ENCODE results near the gene PIP5K1B. TPM values are rescaled to one million over a fixed set of nuclear protein-coding genes. Genes with fewer than 3 reads are reported as not detected.
A peak's percentile ranks its signal among the peaks of the same experiment; 100 is the strongest.

Gene PIP5K1B
- total and polyA plus RNA-seq, 10 of the 15 experiments (the other 5 are each of a cell fraction or from before 2014, with no cell fraction given) = 6.8 to 16.3 (median 10.6) TPM

GRCh38 chr9:68981789-68982188, 276.7 kb downstream of the PIP5K1B start (continued):
- no peak for TF ChIP-seq ZBTB11 (CRISPR knock-in tag; IDR thresholded peaks at IDR 0.05)
- TF ChIP-seq E2F8 (IDR thresholded peaks at IDR 0.05; ENCODE audit: low read depth, partially characterized antibody) = no peak
- TF ChIP-seq IRF4 (IDR thresholded peaks at IDR 0.05; ENCODE audit: low read depth, low read length) = no peak
- TF ChIP-seq YBX1 (IDR thresholded peaks at IDR 0.05) = no peak
- TF ChIP-seq MAX (IDR thresholded peaks at IDR 0.05; ENCODE audit: low read depth, low read length) = no peak
- TF ChIP-seq FOXM1 (IDR thresholded peaks at IDR 0.05; ENCODE audit: low read depth, low read length) = 0 out of 2 replicates have a peak, but pooled peaks have one; percentile 74
- TF ChIP-seq ATF3 (IDR thresholded peaks at IDR 0.05; ENCODE audit: borderline replicate concordance, extremely low read depth, low read depth, low read length) = no peak
- no peak for TF ChIP-seq SREBF1 (IDR thresholded peaks at IDR 0.05; ENCODE audit: low read length)
- peak; percentile 62; the same call in 1 of the 2 replicates for TF ChIP-seq ATF2 (IDR thresholded peaks at IDR 0.05; ENCODE audit: low read length)
- TF ChIP-seq ELK1 (IDR thresholded peaks at IDR 0.05; ENCODE audit: low read depth, low read length) = no peak
- TF ChIP-seq RELA (IDR thresholded peaks at IDR 0.05; ENCODE audit: borderline replicate concordance, partially characterized antibody) = no peak
- no peak for TF ChIP-seq TCF7 (IDR thresholded peaks at IDR 0.05; ENCODE audit: borderline replicate concordance)
- TF ChIP-seq BCL3 (IDR thresholded peaks at IDR 0.05; ENCODE audit: borderline replicate concordance, insufficient read depth, low read depth, low read length, poor library complexity, severe bottlenecking) = no peak
- TF ChIP-seq NKRF (conservative IDR thresholded peaks at IDR 0.05) = no peak
- no peak for TF ChIP-seq RCOR1 (conservative IDR thresholded peaks at IDR 0.05; ENCODE audit: low read depth, low read length)
- no peak for TF ChIP-seq TARDBP (IDR thresholded peaks at IDR 0.05; ENCODE audit: borderline replicate concordance)
- no peak for TF ChIP-seq ASH2L (IDR thresholded peaks at IDR 0.05; ENCODE audit: borderline replicate concordance, low read depth)
